K562 (cell line): Measurements from ENCODE around the gene ABCB9. TPM values are rescaled to one million over a fixed set of nuclear protein-coding genes. Genes with fewer than 3 reads are reported as not detected.

Experiments used
- ATAC-seq: fragments of 200-7000 bp; cut with Tn5 transposase; 3 replicates; pipeline ENCODE4 v1.9.1; 2020; ENCODE audit warnings: moderate library complexity
- BruUV-seq: library from RNA; stranded (reverse); fragments of 400-500 nt; replicated peaks from 2 replicates; lab custom pipeline; 2021; lab: Mats Ljungman, UMichigan
- CTCF ChIA-PET: fragments of 300-600 bp; formaldehyde crosslinking; extraction: SDS; loops from one replicate; lab custom pipeline; 2021; ENCODE audit warnings: low intra/inter-chr PET ratio; lab: Yijun Ruan, JAX
- POLR2A ChIA-PET: fragments of 300-600, 350-650 bp; sonication (Branson Sonifier 250); formaldehyde crosslinking; extraction: SDS; loops from one replicate; lab custom pipeline; 2021; ENCODE audit warnings: antibody characterized with exemption, inconsistent platforms; lab: Yijun Ruan, JAX
- DNase-seq, 4 experiments: peaks; one replicate each; pipeline versions ENCODE4 v3.0.0 to v3.0.0-alpha.2; 2011 to 2018; ENCODE audit warnings: low spot score in 3 of 4, mixed read lengths in 3 of 4; ENCODE audit errors: extremely low read depth in 1 of 4
- FAIRE-seq: peaks from 2 replicates; lab custom pipeline; 2011; peaks lifted over from hg19 to GRCh38; lab: Jason Lieb, UNC
- H2AFZ ChIP-seq: 2 replicates; pipeline ENCODE4 v1.6.0; 2011; ENCODE audit warnings: low read depth, low read length, control low read depth, inconsistent platforms
- H3K27ac ChIP-seq: fragments of 200-600 bp; 3 replicates; pipeline ENCODE4 v1.8.0; 2011; ENCODE audit warnings: low read depth, mild to moderate bottlenecking, control low read depth, inconsistent platforms, low read length, moderate library complexity, mixed read lengths; ENCODE audit errors: extremely low read depth
- H3K27me3 ChIP-seq, 2 experiments: fragments of 300-600 bp in 1 of 2; 2 replicates in 1 of 2; 3 replicates in 1 of 2; pipeline versions ENCODE4 v1.6.0 to v1.8.0; 2011; ENCODE audit warnings: inconsistent platforms in 2 of 2, low read length in 2 of 2, mild to moderate bottlenecking in 1 of 2, mixed read lengths in 1 of 2, moderate library complexity in 1 of 2; ENCODE audit not compliant: control insufficient read depth in 2 of 2, insufficient read depth in 2 of 2
- H3K36me3 ChIP-seq: fragments of 300-600 bp; 3 replicates; pipeline ENCODE4 v1.8.0; 2011; ENCODE audit warnings: mild to moderate bottlenecking, low read length, inconsistent platforms; ENCODE audit not compliant: control insufficient read depth, insufficient read depth
- H3K4me1 ChIP-seq, 2 experiments: fragments of 200-600 bp in 1 of 2; replicated peaks in 1 of 2; 2 replicates in 1 of 2; 3 replicates in 1 of 2; pipeline versions ENCODE4 v1.5.1 to v1.8.0; 2011; ENCODE audit warnings: inconsistent platforms in 2 of 2, low read length in 2 of 2, mild to moderate bottlenecking in 1 of 2, mixed read lengths in 1 of 2, moderate library complexity in 1 of 2; ENCODE audit not compliant: control insufficient read depth in 2 of 2, insufficient read depth in 2 of 2
- H3K4me2 ChIP-seq: 2 replicates; pipeline ENCODE4 v1.6.1; 2011; ENCODE audit warnings: low read length, control low read depth, inconsistent platforms, mixed read lengths; ENCODE audit not compliant: insufficient read depth
- H3K4me3 ChIP-seq: fragments of 200-600 bp; sonication (generic), shearing (Covaris generic); 2 replicates; pipeline ENCODE4 v1.5.1; 2016; ENCODE audit warnings: control low read depth, inconsistent platforms
- H3K79me2 ChIP-seq: fragments of 200-600 bp; 3 replicates; pipeline ENCODE4 v1.8.0; 2011; ENCODE audit warnings: low read length, inconsistent platforms; ENCODE audit not compliant: control insufficient read depth, insufficient read depth
- H3K9ac ChIP-seq, 2 experiments: 2 replicates each; pipeline versions ENCODE4 v1.6.0 to v1.6.1; 2011; ENCODE audit warnings: low read depth in 2 of 2, low read length in 2 of 2, control low read depth in 1 of 2, inconsistent platforms in 1 of 2, mild to moderate bottlenecking in 1 of 2, mixed read lengths in 1 of 2; ENCODE audit not compliant: insufficient read depth in 1 of 2
- H3K9me1 ChIP-seq: one replicate; pipeline ENCODE4 v1.6.0; 2011; ENCODE audit warnings: inconsistent platforms, mild to moderate bottlenecking, low read length, moderate library complexity; ENCODE audit not compliant: control insufficient read depth, insufficient read depth
- H3K9me3 ChIP-seq: replicated peaks from 2 replicates; pipeline ENCODE4 v1.5.1; 2011; ENCODE audit warnings: low read depth, low read length, inconsistent platforms; ENCODE audit not compliant: control insufficient read depth, insufficient read depth
- H4K20me1 ChIP-seq: replicated peaks from 2 replicates; pipeline ENCODE4 v1.6.1; 2011; ENCODE audit warnings: low read length, inconsistent platforms, mixed read lengths; ENCODE audit not compliant: control insufficient read depth, insufficient read depth
- CBFA2T3 ChIP-seq: fragments of 450-650 bp; IDR thresholded peaks from 2 replicates; pipeline ENCODE4 v1.6.1; 2017
- CEBPB ChIP-seq: fragments of 450-650 bp; IDR thresholded peaks from 2 replicates; pipeline ENCODE4 v1.6.1; 2016; ENCODE audit warnings: missing genetic modification characterization, missing compliant biosample characterization
- CEBPG ChIP-seq, 3 experiments: fragments of 200-800 bp in 1 of 3; sonication (Bioruptor generic) in 1 of 3; sonication (generic) in 1 of 3; formaldehyde crosslinking in 1 of 3; IDR thresholded peaks in 2 of 3; conservative IDR thresholded peaks in 1 of 3; 2 replicates each; pipeline versions ENCODE4 v1.6.1 to v1.8.0; 2016 to 2022; ENCODE audit warnings: missing compliant biosample characterization in 2 of 3, missing genetic modification characterization in 2 of 3, mild to moderate bottlenecking in 1 of 3, missing genetic modification reagents in 1 of 3
- DPF2 ChIP-seq: fragments of 450-650 bp; IDR thresholded peaks from 2 replicates; pipeline ENCODE4 v1.6.1; 2016
- E2F1 ChIP-seq: sonication (generic); formaldehyde crosslinking; IDR thresholded peaks from 2 replicates; pipeline ENCODE4 v1.8.1; 2023; ENCODE audit warnings: mild to moderate bottlenecking, missing genetic modification reagents, moderate library complexity
- GTF2B ChIP-seq: IDR thresholded peaks from 2 replicates; pipeline ENCODE4 v1.6.1; 2011; ENCODE audit not compliant: insufficient read length; ENCODE audit errors: extremely low read depth
- HDAC1 ChIP-seq, 2 experiments: fragments of 450-650 bp; IDR thresholded peaks; 2 replicates each; pipeline ENCODE4 v1.6.1; 2016 to 2017; ENCODE audit warnings: inconsistent platforms in 1 of 2, mild to moderate bottlenecking in 1 of 2, moderate library complexity in 1 of 2
- KDM1A ChIP-seq, 2 experiments: fragments of 450-650 bp; IDR thresholded peaks; 2 replicates each; pipeline ENCODE4 v1.6.1; 2016; ENCODE audit warnings: mild to moderate bottlenecking in 2 of 2
- MEF2A ChIP-seq: IDR thresholded peaks from 2 replicates; pipeline ENCODE4 v1.6.1; 2011; ENCODE audit warnings: low read depth, mild to moderate bottlenecking, low read length, moderate library complexity; ENCODE audit not compliant: control insufficient read depth
- SLC30A9 ChIP-seq: fragments of 250-450 bp; sonication (Bioruptor Pico); IDR thresholded peaks from 2 replicates; pipeline ENCODE4 v1.8.0; 2022; ENCODE audit warnings: mild to moderate bottlenecking, moderate library complexity
- SMARCA5 ChIP-seq: fragments of 450-650 bp; IDR thresholded peaks from 2 replicates; pipeline ENCODE4 v1.6.1; 2016
- TEAD4 ChIP-seq, 2 experiments: sonication (generic) in 1 of 2; formaldehyde crosslinking in 1 of 2; IDR thresholded peaks; 2 replicates each; pipeline versions ENCODE4 v1.6.1 to v1.8.0; 2012 to 2022; ENCODE audit warnings: borderline replicate concordance in 1 of 2, inconsistent platforms in 1 of 2, low read length in 1 of 2, mild to moderate bottlenecking in 1 of 2, missing genetic modification reagents in 1 of 2
- TRIM28 ChIP-seq: fragments of 450-650 bp; IDR thresholded peaks from 2 replicates; pipeline ENCODE4 v1.6.1; 2017
- ZNF518B ChIP-seq: fragments of 250-450 bp; sonication (Bioruptor Pico); IDR thresholded peaks from 2 replicates; pipeline ENCODE4 v1.5.0; 2021; ENCODE audit warnings: mild to moderate bottlenecking, moderate library complexity
- WGBS: fragments of 100-300 bp; shearing (Covaris generic); methylation state at CpG from one replicate; pipeline ENCODE4 v1.1.6; 2016; ENCODE audit warnings: low coverage, mixed read lengths; ENCODE audit not compliant: insufficient coverage; ENCODE audit errors: missing lambda C conversion rate; 5-methylcytosine and 5-hydroxymethylcytosine counted together
- in situ Hi-C: fragments of 300-500 bp; cut with MboI; formaldehyde crosslinking; loops from 4 replicates; pipeline ENCODE4 v1.15.0; 2018; ENCODE audit warnings: inconsistent platforms, mixed read lengths
- intact Hi-C: fragments of 100-400 bp; cut with micrococcal nuclease; formaldehyde crosslinking; loops from 2 replicates; pipeline ENCODE4 v1.14.2; 2022
- polyA plus RNA-seq, 8 experiments: library from polyadenylated mRNA; depleted of rRNA in 4 of 8; stranded (reverse) in 5 of 8; unstranded in 3 of 8; fragments of >200 nt; fragmentation: Nextera tagmentation in 2 of 8; fragmentation: Illumina TruSeq in 1 of 8; extraction: Ambion mirVana in 2 of 8; extraction: Trizol in 1 of 8; gene quantifications; 2 replicates each; pipeline versions ENCODE4 v1.2.1 to v1.2.3, GENCODE V29; 2011 to 2014; ENCODE audit warnings: inconsistent platforms in 1 of 8, missing spikeins in 1 of 8
- total RNA-seq, 7 experiments: library from RNA; depleted of rRNA in 6 of 7; stranded (reverse); fragments of >200 nt in 6 of 7; fragmentation: Illumina TruSeq in 2 of 7; extraction: Trizol in 2 of 7; gene quantifications; 2 replicates each; pipeline versions ENCODE4 v1.2.1 to v1.2.3, GENCODE V29; 2011 to 2021; ENCODE audit warnings: low replicate concordance in 1 of 7

ABCB9 gene
- total and polyA plus RNA-seq, 9 of the 15 experiments (the other 6 are each of a cell fraction or from before 2014, with no cell fraction given): 0.20 to 12.6 (median 6.2) TPM

- H2AFZ ChIP-seq: no peak overlapping the region
- in situ Hi-C loops: no loop called here
- no peaks in the 10 kb centered on the region for H3K9me1 ChIP-seq
- peak in 2 of 4 experiments; percentile 33 to 37 for DNase-seq
- peaks cover 89% of the 10 kb centered on the region for H3K79me2 ChIP-seq
- WGBS: 32% methylated on average over 10 of the region's 10 CpGs
- no TSS peak for BruUV-seq
- H3K27me3 ChIP-seq: no peaks in the 10 kb centered on the region
- H3K4me3 ChIP-seq: no peak overlapping the region
- ChIA-PET POLR2A (interaction anchor here (0.6 to 2.1 kb wide), 10 partner anchors 10 to 1032 kb away, joined by 3 to 8 read pairs (median 4); partner anchors contain the start of gene ABCB9), CTCF (no interaction called here)
- peak overlapping the region; percentile 27; the same call in 1 of the 2 replicates for H3K4me2 ChIP-seq
- peaks cover 18% of the 10 kb centered on the region; the same call in 2 of the 3 replicates for H3K36me3 ChIP-seq
- no peak overlapping the region for H3K9ac ChIP-seq
- intact Hi-C loops: no loop called here
- no peaks in the 10 kb centered on the region for H3K9me3 ChIP-seq
- FAIRE-seq: no peak
- H3K27ac ChIP-seq: peak overlapping the region; percentile 16; the same call in 1 of the 3 replicates
- ATAC-seq: no peak
- H4K20me1 ChIP-seq: peaks cover 40% of the 10 kb centered on the region
- H3K4me1 ChIP-seq: peaks cover 38 to 65% of the 10 kb centered on the region in 2 experiments
- TF ChIP-seq SMARCA5: no peak
- TF ChIP-seq TEAD4 (IDR thresholded peaks at IDR 0.05; ENCODE audit: low read length): no peak
- TF ChIP-seq TEAD4 (CRISPR knock-in tag; IDR thresholded peaks at IDR 0.05; ENCODE audit: borderline replicate concordance): no peak
- TF ChIP-seq DPF2: peak; percentile 33; the same call in 1 of the 2 replicates
- no peak for TF ChIP-seq E2F1 (CRISPR knock-in tag)
- peak; percentile 9; the same call in 1 of the 2 replicates for TF ChIP-seq CBFA2T3
- peak; percentile 67 for TF ChIP-seq CEBPB (tag)
- TF ChIP-seq KDM1A (IDR thresholded peaks at IDR 0.05): peak; percentile 88 to 90
- no peak for TF ChIP-seq CEBPG (CRISPR knock-in tag; IDR thresholded peaks at IDR 0.05)
- TF ChIP-seq CEBPG (tag; conservative IDR thresholded peaks at IDR 0.05 in 1 of 2, IDR thresholded peaks at IDR 0.05 in 1 of 2): 0 out of 4 replicates have a peak, but pooled peaks of 1 of the 2 experiments have one; percentile 26
- TF ChIP-seq HDAC1 (IDR thresholded peaks at IDR 0.05): peak in 1 of 2 experiments; percentile 68; a peak in 2 of 4 replicates
- no peak for TF ChIP-seq SLC30A9 (CRISPR knock-in tag)
- TF ChIP-seq TRIM28: no peak
- no peak for TF ChIP-seq ZNF518B (CRISPR knock-in tag)
- no peak for TF ChIP-seq MEF2A
- TF ChIP-seq GTF2B: no peak
Measured at GRCh38 chr12:122891661-122892525, 74.4 kb downstream of the ABCB9 start.
